K562 (cell line): ENCODE measurements around the gene RNF40. TPM values are rescaled to one million over a fixed set of nuclear protein-coding genes. Genes with fewer than 3 reads are reported as not detected.

Source experiments
- ADNP ChIP-seq: fragments of 200-800 bp; sonication (Bioruptor generic); IDR thresholded peaks from 2 replicates; pipeline ENCODE4 v1.6.1; 2016; ENCODE audit warnings: missing genetic modification characterization, missing compliant biosample characterization
- BHLHE40 ChIP-seq: IDR thresholded peaks from 2 replicates; pipeline ENCODE4 v1.6.1; 2011; ENCODE audit warnings: low read length, improper control_type of control experiment
- CHD4 ChIP-seq: fragments of 200-600 bp; sonication (generic); IDR thresholded peaks from 3 replicates; pipeline ENCODE4 v1.6.1; 2012; ENCODE audit warnings: low read depth, mild to moderate bottlenecking, mixed read lengths, low read length, inconsistent platforms; ENCODE audit not compliant: insufficient read depth, insufficient replicate concordance, poor library complexity, severe bottlenecking
- DNMT1 ChIP-seq: fragments of 450-650 bp; IDR thresholded peaks from 2 replicates; pipeline ENCODE4 v1.6.1; 2016; ENCODE audit warnings: antibody characterized with exemption, mild to moderate bottlenecking
- ELF2 ChIP-seq: fragments of 250-450 bp; sonication (Bioruptor Pico); IDR thresholded peaks from 2 replicates; pipeline ENCODE4 v1.5.0; 2021; ENCODE audit warnings: mild to moderate bottlenecking
- ELK3 ChIP-seq: fragments of 450-650 bp; formaldehyde crosslinking; IDR thresholded peaks from 2 replicates; pipeline ENCODE4 v1.4.0; 2020; ENCODE audit warnings: mild to moderate bottlenecking
- FOXP4 ChIP-seq: sonication (generic); formaldehyde crosslinking; IDR thresholded peaks from 2 replicates; pipeline ENCODE4 v1.8.0; 2022; ENCODE audit warnings: mild to moderate bottlenecking, missing genetic modification reagents, borderline replicate concordance
- HINFP ChIP-seq: fragments of 450-650 bp; conservative IDR thresholded peaks from 2 replicates; pipeline ENCODE4 v1.6.1; 2016; ENCODE audit warnings: missing genetic modification characterization, low read depth, mild to moderate bottlenecking, control low read depth, missing compliant biosample characterization
- MCM5 ChIP-seq: fragments of 450-650 bp; IDR thresholded peaks from 2 replicates; pipeline ENCODE4 v1.6.1; 2016; ENCODE audit warnings: low read depth
- MEF2D ChIP-seq: conservative IDR thresholded peaks from 2 replicates; pipeline ENCODE4 v1.6.1; 2016; ENCODE audit warnings: low read depth, missing genetic modification characterization, missing compliant biosample characterization
- NR2C2 ChIP-seq, 2 experiments: fragments of 200-800 bp in 1 of 2; sonication (Bioruptor generic) in 1 of 2; sonication (generic) in 1 of 2; formaldehyde crosslinking in 1 of 2; IDR thresholded peaks; 2 replicates each; pipeline versions ENCODE4 v1.6.1 to v1.8.0; 2016 to 2022; ENCODE audit warnings: mild to moderate bottlenecking in 1 of 2, missing compliant biosample characterization in 1 of 2, missing genetic modification characterization in 1 of 2, missing genetic modification reagents in 1 of 2
- POLR2B ChIP-seq: fragments of 450-650 bp; IDR thresholded peaks from 2 replicates; pipeline ENCODE4 v1.6.1; 2018; ENCODE audit warnings: low read depth; ENCODE audit not compliant: partially characterized antibody
- RNF2 ChIP-seq: sonication (generic); IDR thresholded peaks from 2 replicates; pipeline ENCODE4 v1.6.1; 2016
- ZKSCAN8 ChIP-seq: fragments of 200-800 bp; sonication (Bioruptor generic); IDR thresholded peaks from 2 replicates; pipeline ENCODE4 v1.6.1; 2016; ENCODE audit warnings: missing genetic modification characterization, missing compliant biosample characterization
- ZNF146 ChIP-seq: IDR thresholded peaks from one replicate; pipeline ENCODE4 v1.6.1; 2018; ENCODE audit warnings: missing compliant biosample characterization; ENCODE audit not compliant: unreplicated experiment
- ZNF263 ChIP-seq: sonication (generic); formaldehyde crosslinking; IDR thresholded peaks from 2 replicates; pipeline ENCODE4 v1.8.0; 2022; ENCODE audit warnings: mild to moderate bottlenecking, missing genetic modification reagents, borderline replicate concordance
- ZNF384 ChIP-seq: IDR thresholded peaks from 2 replicates; pipeline ENCODE4 v1.6.1; 2012; ENCODE audit warnings: low read depth, low read length, improper control_type of control experiment
- polyA plus RNA-seq, 8 experiments: library from polyadenylated mRNA; depleted of rRNA in 4 of 8; stranded (reverse) in 5 of 8; unstranded in 3 of 8; fragments of >200 nt; fragmentation: Nextera tagmentation in 2 of 8; fragmentation: Illumina TruSeq in 1 of 8; extraction: Ambion mirVana in 2 of 8; extraction: Trizol in 1 of 8; gene quantifications; 2 replicates each; pipeline versions ENCODE4 v1.2.1 to v1.2.3, GENCODE V29; 2011 to 2014; ENCODE audit warnings: inconsistent platforms in 1 of 8, missing spikeins in 1 of 8
- total RNA-seq, 7 experiments: library from RNA; depleted of rRNA in 6 of 7; stranded (reverse); fragments of >200 nt in 6 of 7; fragmentation: Illumina TruSeq in 2 of 7; extraction: Trizol in 2 of 7; gene quantifications; 2 replicates each; pipeline versions ENCODE4 v1.2.1 to v1.2.3, GENCODE V29; 2011 to 2021; ENCODE audit warnings: low replicate concordance in 1 of 7
- TF ChIP-seq, protein P1 (sequence below): sonication (generic); formaldehyde crosslinking; IDR thresholded peaks from 2 replicates; pipeline ENCODE4 v1.8.1; 2022; ENCODE audit warnings: missing genetic modification reagents
- TF ChIP-seq, protein P2 (sequence below): fragments of 250-450 bp; sonication (Bioruptor Pico); IDR thresholded peaks from 2 replicates; pipeline ENCODE4 v1.9.0; 2021; ENCODE audit warnings: mild to moderate bottlenecking, inconsistent platforms

Gene RNF40
- total and polyA plus RNA-seq, 9 of the 15 experiments (the other 6 are each of a cell fraction or from before 2014, with no cell fraction given), result 6.2 to 129 (median 81.5) TPM

GRCh38 chr16:30747799-30748633 is 14.1 kb upstream of the RNF40 start, which contains the start of gene PHKG2 (continued):
- no peak for TF ChIP-seq FOXP4
- TF ChIP-seq MCM5, result no peak
- TF ChIP-seq NR2C2 (CRISPR knock-in tag; IDR thresholded peaks at IDR 0.05), result peak; percentile 46; the same call in 1 of the 2 replicates
- peak; percentile 28; the same call in 1 of the 2 replicates for TF ChIP-seq NR2C2 (tag; IDR thresholded peaks at IDR 0.05)
- peak; percentile 97 for TF ChIP-seq BHLHE40
- TF ChIP-seq CHD4, result no peak
- TF ChIP-seq ADNP (tag), result no peak
- TF ChIP-seq ZNF384, result no peak
- no peak for TF ChIP-seq ELK3 (CRISPR knock-in tag)
- TF ChIP-seq, protein P1, sequence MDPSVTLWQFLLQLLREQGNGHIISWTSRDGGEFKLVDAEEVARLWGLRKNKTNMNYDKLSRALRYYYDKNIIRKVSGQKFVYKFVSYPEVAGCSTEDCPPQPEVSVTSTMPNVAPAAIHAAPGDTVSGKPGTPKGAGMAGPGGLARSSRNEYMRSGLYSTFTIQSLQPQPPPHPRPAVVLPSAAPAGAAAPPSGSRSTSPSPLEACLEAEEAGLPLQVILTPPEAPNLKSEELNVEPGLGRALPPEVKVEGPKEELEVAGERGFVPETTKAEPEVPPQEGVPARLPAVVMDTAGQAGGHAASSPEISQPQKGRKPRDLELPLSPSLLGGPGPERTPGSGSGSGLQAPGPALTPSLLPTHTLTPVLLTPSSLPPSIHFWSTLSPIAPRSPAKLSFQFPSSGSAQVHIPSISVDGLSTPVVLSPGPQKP (CRISPR knock-in tag), result no peak
- TF ChIP-seq HINFP (tag), result no peak
- peak; percentile 67 for TF ChIP-seq POLR2B
- no peak for TF ChIP-seq ZKSCAN8 (CRISPR knock-in tag)
- 0 out of 2 replicates have a peak, but pooled peaks have one; percentile 36 for TF ChIP-seq ZNF263 (CRISPR knock-in tag)
- TF ChIP-seq ELF2 (CRISPR knock-in tag), result peak; percentile 96
- no peak for TF ChIP-seq MEF2D (tag)
- no peak for TF ChIP-seq ZNF146 (CRISPR knock-in tag)
- no peak for TF ChIP-seq DNMT1
- no peak for TF ChIP-seq RNF2
- TF ChIP-seq, protein P2, sequence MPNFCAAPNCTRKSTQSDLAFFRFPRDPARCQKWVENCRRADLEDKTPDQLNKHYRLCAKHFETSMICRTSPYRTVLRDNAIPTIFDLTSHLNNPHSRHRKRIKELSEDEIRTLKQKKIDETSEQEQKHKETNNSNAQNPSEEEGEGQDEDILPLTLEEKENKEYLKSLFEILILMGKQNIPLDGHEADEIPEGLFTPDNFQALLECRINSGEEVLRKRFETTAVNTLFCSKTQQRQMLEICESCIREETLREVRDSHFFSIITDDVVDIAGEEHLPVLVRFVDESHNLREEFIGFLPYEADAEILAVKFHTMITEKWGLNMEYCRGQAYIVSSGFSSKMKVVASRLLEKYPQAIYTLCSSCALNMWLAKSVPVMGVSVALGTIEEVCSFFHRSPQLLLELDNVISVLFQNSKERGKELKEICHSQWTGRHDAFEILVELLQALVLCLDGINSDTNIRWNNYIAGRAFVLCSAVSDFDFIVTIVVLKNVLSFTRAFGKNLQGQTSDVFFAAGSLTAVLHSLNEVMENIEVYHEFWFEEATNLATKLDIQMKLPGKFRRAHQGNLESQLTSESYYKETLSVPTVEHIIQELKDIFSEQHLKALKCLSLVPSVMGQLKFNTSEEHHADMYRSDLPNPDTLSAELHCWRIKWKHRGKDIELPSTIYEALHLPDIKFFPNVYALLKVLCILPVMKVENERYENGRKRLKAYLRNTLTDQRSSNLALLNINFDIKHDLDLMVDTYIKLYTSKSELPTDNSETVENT (CRISPR knock-in tag), result 0 out of 2 replicates have a peak, but pooled peaks have one; percentile 8
